Measurements from ENCODE around the gene FER1L5. TPM values are rescaled to one million over a fixed set of nuclear protein-coding genes. Genes with fewer than 3 reads are reported as not detected.

Gene FER1L5
- total and polyA plus RNA-seq, 12 donors, result 0.01 to 0.14 (median 0.07) TPM; not detected in 5

DNA sequence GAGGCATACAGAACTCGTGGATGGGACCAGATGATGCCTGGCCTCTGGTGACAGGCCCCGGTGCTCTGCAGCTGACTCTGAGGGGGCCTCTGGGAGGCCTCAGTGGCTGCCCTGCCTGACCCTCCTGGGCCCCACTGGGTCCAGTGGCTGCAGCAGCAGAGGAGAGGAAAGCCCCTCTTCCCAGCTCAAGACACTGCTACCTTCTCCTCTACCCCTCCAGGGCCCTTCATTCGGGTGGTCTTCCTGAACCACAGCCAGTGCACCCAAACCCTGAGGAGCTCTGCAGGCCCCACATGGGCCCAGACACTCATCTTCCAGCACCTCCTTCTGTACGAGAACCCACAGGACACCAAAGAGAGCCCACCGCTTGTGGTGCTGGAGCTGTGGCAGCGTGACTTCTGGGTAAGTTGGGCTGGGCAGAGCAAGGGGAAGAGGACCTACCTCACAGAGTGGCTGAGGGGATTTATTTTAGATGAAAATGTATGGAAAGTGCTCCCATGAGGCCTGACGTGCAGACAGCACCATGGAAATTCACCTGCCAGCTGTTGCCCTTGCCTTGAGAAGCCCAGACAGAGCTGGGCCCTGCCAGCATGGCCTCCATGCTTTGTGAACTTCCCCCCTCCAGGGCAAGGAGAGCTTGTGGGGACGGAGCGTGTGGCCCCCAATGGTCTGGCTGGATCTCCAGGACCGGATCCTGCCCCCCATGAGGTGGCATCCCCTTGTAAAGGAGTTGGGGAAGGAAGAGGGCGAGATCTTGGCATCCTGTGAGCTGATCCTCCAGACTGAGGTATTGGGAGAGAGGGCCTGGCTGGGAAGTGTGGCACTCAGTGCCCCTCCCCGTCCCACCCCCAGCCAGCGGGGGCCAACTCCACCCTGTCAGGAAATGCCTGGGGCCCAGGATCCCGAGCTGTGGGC, 51.0 kb downstream of the FER1L5 start:
- intact Hi-C loops (cut with DNase I), result no loop called here

DNA sequence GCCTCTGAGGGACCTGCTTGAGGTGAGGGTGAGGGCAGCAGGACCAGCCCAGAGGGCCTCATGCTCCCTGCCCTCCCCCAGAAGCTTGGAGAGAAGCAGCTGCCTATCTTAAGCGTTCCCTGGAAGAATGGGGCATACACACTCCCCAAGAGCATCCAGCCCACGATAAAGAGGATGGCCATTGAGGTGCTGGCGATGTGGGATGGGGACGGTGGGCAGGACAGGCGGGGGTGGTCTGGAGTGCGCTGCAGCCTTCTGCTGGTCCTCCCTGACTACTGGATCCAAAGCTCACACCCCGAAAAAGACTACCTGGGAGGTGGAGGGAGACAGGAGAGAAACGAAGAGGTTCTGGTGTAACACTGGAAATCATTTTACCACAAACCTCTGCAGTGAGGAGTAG, 51.7 kb downstream of the FER1L5 start:
- H3K4me3 ChIP-seq, result no peak overlapping the region
- intact Hi-C loops (cut with DNase I), result no loop called here
- no peaks in the 10 kb centered on the region for H3K4me1 ChIP-seq
- TF ChIP-seq, protein P1, sequence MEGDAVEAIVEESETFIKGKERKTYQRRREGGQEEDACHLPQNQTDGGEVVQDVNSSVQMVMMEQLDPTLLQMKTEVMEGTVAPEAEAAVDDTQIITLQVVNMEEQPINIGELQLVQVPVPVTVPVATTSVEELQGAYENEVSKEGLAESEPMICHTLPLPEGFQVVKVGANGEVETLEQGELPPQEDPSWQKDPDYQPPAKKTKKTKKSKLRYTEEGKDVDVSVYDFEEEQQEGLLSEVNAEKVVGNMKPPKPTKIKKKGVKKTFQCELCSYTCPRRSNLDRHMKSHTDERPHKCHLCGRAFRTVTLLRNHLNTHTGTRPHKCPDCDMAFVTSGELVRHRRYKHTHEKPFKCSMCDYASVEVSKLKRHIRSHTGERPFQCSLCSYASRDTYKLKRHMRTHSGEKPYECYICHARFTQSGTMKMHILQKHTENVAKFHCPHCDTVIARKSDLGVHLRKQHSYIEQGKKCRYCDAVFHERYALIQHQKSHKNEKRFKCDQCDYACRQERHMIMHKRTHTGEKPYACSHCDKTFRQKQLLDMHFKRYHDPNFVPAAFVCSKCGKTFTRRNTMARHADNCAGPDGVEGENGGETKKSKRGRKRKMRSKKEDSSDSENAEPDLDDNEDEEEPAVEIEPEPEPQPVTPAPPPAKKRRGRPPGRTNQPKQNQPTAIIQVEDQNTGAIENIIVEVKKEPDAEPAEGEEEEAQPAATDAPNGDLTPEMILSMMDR (IDR thresholded peaks at IDR 0.05), result no peak
- ATAC-seq, result no peak
- no peaks in the 10 kb centered on the region for H3K27me3 ChIP-seq
- H3K27ac ChIP-seq, result no peak overlapping the region
- H3K36me3 ChIP-seq, result no peaks in the 10 kb centered on the region
- 91% methylated on average over 8 of the region's 8 CpGs for WGBS, 2 donors
- no peaks in the 10 kb centered on the region for H3K9me3 ChIP-seq
- DNase-seq, result no peak

More for the DNA sequence above, 51.0 kb downstream of the FER1L5 start:
- Histone ChIP-seq H3K27ac (no peak overlapping the region), H3K4me1 (no peaks in the 10 kb centered on the region), H3K27me3 (no peaks in the 10 kb centered on the region), H3K36me3 (no peaks in the 10 kb centered on the region), H3K9me3 (no peaks in the 10 kb centered on the region), H3K4me3 (no peak overlapping the region)
- ATAC-seq (no peak), DNase-seq (no peak)
- WGBS, 2 donors, result 82 to 88% methylated on average over 14 of the region's 14 CpGs
- TF ChIP-seq, protein P1 (IDR thresholded peaks at IDR 0.05), result no peak

DNA sequence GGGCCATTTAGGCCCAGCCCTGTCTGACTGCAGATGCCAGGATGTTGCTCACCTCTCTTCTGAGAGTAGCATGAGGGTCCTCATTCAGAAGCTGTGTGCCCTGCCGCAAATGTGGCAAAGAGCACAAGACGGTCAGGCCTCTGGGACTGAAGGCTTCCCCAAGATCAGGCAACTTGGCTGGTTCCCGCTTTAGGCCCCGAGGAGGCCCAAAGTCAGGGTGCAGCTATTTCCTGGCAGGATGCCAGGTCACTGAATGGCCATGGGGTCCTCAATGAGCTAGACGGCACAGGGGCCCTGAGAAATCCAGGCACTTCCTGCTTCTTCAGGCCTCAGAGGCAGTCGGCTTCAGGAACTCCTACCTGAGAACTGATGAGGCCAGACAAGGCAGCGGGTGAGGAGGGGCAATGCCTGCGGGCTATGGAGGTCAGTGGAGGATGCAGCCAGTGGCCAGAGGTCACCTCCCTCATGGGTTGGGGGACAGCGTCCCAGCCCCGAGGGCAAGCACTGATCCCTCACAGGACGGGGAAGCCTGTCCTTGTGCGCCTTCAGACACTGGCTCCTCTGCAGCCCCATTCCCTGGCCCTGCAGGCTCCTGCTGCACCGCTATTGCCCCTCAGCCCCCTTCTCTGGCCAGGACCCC, 52.4 kb downstream of the FER1L5 start:
- no peaks in the 10 kb centered on the region for H3K36me3 ChIP-seq
- H3K27ac ChIP-seq, result no peak overlapping the region
- TF ChIP-seq, protein P1 (IDR thresholded peaks at IDR 0.05), result no peak
- H3K9me3 ChIP-seq, result no peaks in the 10 kb centered on the region
- DNase-seq (no peak), ATAC-seq (peak in 1 of 8 donors; percentile 8)
- intact Hi-C loops (cut with DNase I), result no loop called here
- H3K27me3 ChIP-seq, result no peaks in the 10 kb centered on the region
- H3K4me3 ChIP-seq, result no peak overlapping the region
- H3K4me1 ChIP-seq, result no peaks in the 10 kb centered on the region
- 84 to 88% methylated on average over 13 of the region's 13 CpGs for WGBS, 2 donors

DNA sequence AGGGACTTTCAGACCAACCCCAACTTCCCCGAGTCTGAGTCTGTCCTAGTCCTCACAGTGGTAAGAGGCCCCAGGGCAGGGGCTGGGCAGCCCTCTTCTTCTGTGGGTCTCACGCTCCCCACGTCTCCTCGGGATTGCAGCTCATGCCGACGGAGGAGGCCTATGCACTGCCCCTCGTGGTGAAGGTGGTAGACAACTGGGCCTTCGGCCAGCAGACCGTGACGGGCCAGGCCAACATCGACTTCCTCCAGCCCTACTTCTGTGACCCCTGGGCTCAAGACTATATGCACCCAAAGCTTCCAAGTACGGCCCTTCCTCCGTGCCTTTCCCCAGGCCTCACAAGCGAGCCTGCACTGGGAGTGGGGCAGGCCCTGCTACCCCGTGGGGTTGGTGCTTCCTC, 53.0 kb downstream of the FER1L5 start:
- DNase-seq, result no peak
- H3K36me3 ChIP-seq, result no peaks in the 10 kb centered on the region
- 82 to 83% methylated on average over 15 of the region's 15 CpGs for WGBS, 2 donors
- no peaks in the 10 kb centered on the region for H3K4me1 ChIP-seq
- intact Hi-C loops (cut with DNase I), result no loop called here
- no peak overlapping the region for H3K27ac ChIP-seq
- no peak overlapping the region for H3K4me3 ChIP-seq
- H3K27me3 ChIP-seq, result no peaks in the 10 kb centered on the region
- no peak for ATAC-seq
- TF ChIP-seq, protein P1 (IDR thresholded peaks at IDR 0.05), result no peak
- no peaks in the 10 kb centered on the region for H3K9me3 ChIP-seq
